B cell (primary cell): ENCODE data around the gene CCDC201. TPM values are rescaled to one million over a fixed set of nuclear protein-coding genes. Genes with fewer than 3 reads are reported as not detected.
"Not testable (repeated sequence)": the region's sequence is repeated elsewhere in the genome, so short reads cannot be mapped to it uniquely, and the experiment has no call there.

ENCODE experiments used
- ATAC-seq: fragments of 200-7000 bp; cut with Tn5 transposase; one replicate; pipeline ENCODE4 v1.10.0; 2021; ENCODE audit warnings: low read depth, mild to moderate bottlenecking, moderate number of reproducible peaks, moderate library complexity
- CTCF ChIA-PET: fragments of 350-600 bp; sonication (Branson Sonifier 250); formaldehyde crosslinking; loops from one replicate; lab custom pipeline; 2021; ENCODE audit warnings: antibody characterized with exemption, inconsistent platforms; lab: Charles Lee
- POLR2A ChIA-PET: fragments of 350-600 bp; sonication (Branson Sonifier 250); formaldehyde crosslinking; loops from one replicate; lab custom pipeline; 2021; ENCODE audit warnings: antibody characterized with exemption; lab: Charles Lee
- DNase-seq: peaks from one replicate; pipeline ENCODE4 v3.0.0; 2013
- H2AFZ ChIP-seq: 2 replicates; pipeline ENCODE4 v1.6.1; 2012; ENCODE audit warnings: mild to moderate bottlenecking, low read depth, low read length; ENCODE audit not compliant: insufficient read depth, poor library complexity, severe bottlenecking
- H3K27ac ChIP-seq, 2 donors: 1 replicate in 1 of 2; 2 replicates in 1 of 2; pipeline ENCODE4 v1.5.1; 2012 to 2013; ENCODE audit warnings: low read length in 2 of 2, mild to moderate bottlenecking in 2 of 2, moderate library complexity in 1 of 2
- H3K27me3 ChIP-seq, 4 experiments: fragments of 200-600 bp in 1 of 4; sonication (generic) in 1 of 4; replicated peaks in 1 of 4; 1 replicate in 2 of 4; 2 replicates in 2 of 4; pipeline versions ENCODE4 v1.6.1 to v1.7.0; 2013 to 2016; ENCODE audit warnings: low read length in 3 of 4, mild to moderate bottlenecking in 2 of 4, mixed read lengths in 1 of 4, moderate library complexity in 1 of 4; ENCODE audit not compliant: insufficient read depth in 4 of 4, control insufficient read depth in 3 of 4; ENCODE audit errors: control extremely low read depth in 1 of 4
- H3K36me3 ChIP-seq, 2 experiments: replicated peaks in 1 of 2; 1 replicate in 1 of 2; 2 replicates in 1 of 2; pipeline versions ENCODE4 v1.6.1 to v1.7.1; 2013; ENCODE audit warnings: low read length in 1 of 2; ENCODE audit not compliant: insufficient read depth in 2 of 2, control insufficient read depth in 1 of 2; ENCODE audit errors: control extremely low read depth in 1 of 2, extremely low read depth in 1 of 2
- H3K4me1 ChIP-seq, 2 donors: fragments of 200-600 bp in 1 of 2; sonication (generic) in 1 of 2; 1 replicate in 1 of 2; 2 replicates in 1 of 2; pipeline versions ENCODE4 v1.5.1 to v1.6.1; 2013 to 2017; ENCODE audit warnings: low read length in 2 of 2; ENCODE audit not compliant: control insufficient read depth in 2 of 2, insufficient read depth in 2 of 2
- H3K4me2 ChIP-seq: replicated peaks from 2 replicates; pipeline ENCODE3; 2012; ENCODE audit warnings: mild to moderate bottlenecking, low read depth, low read length; ENCODE audit not compliant: poor library complexity, severe bottlenecking
- H3K4me3 ChIP-seq, 5 experiments: fragments of 200-600 bp in 1 of 5; sonication (generic) in 1 of 5; 1 replicate in 3 of 5; 2 replicates in 2 of 5; pipeline versions ENCODE4 v1.5.1 to v1.7.0; 2011 to 2016; ENCODE audit warnings: low read length in 4 of 5, mild to moderate bottlenecking in 4 of 5, low read depth in 2 of 5, control low read depth in 1 of 5, moderate library complexity in 1 of 5; ENCODE audit not compliant: insufficient read depth in 1 of 5; ENCODE audit errors: control extremely low read depth in 1 of 5, extremely low read depth in 1 of 5
- H3K79me2 ChIP-seq: fragments of 200-600 bp; sonication (generic); one replicate; pipeline ENCODE4 v1.6.0; 2016; ENCODE audit warnings: low read length; ENCODE audit not compliant: control insufficient read depth, insufficient read depth
- H3K9ac ChIP-seq: fragments of 200-600 bp; sonication (generic); 2 replicates; pipeline ENCODE4 v1.6.1; 2017; ENCODE audit warnings: mild to moderate bottlenecking, low read length, moderate library complexity
- H3K9me3 ChIP-seq, 3 donors: one replicate each; pipeline versions ENCODE4 v1.6.1 to v1.7.1; 2013; ENCODE audit warnings: low read length in 2 of 3; ENCODE audit not compliant: control insufficient read depth in 2 of 3, insufficient read depth in 1 of 3; ENCODE audit errors: control extremely low read depth in 1 of 3
- H4K20me1 ChIP-seq: 2 replicates; pipeline ENCODE4 v1.6.0; 2012; ENCODE audit warnings: mild to moderate bottlenecking, low read length; ENCODE audit not compliant: insufficient read depth, control insufficient read depth, poor library complexity, severe bottlenecking
- H3K27ac Mint-ChIP-seq: one replicate; pipeline ENCODE4 v1.8.0; 2021; ENCODE audit warnings: mixed read lengths
- H3K27me3 Mint-ChIP-seq: one replicate; pipeline ENCODE4 v1.8.0; 2021; ENCODE audit warnings: mixed read lengths
- H3K4me1 Mint-ChIP-seq: one replicate; pipeline ENCODE4 v1.8.0; 2021; ENCODE audit warnings: mixed read lengths
- H3K4me3 Mint-ChIP-seq: one replicate; pipeline ENCODE4 v1.8.0; 2021; ENCODE audit warnings: mixed read lengths
- H3K9me3 Mint-ChIP-seq: one replicate; pipeline ENCODE4 v1.8.0; 2022; ENCODE audit warnings: mixed read lengths; ENCODE audit not compliant: insufficient read depth
- CTCF ChIP-seq: fragments of 200-600 bp; IDR thresholded peaks from one replicate; pipeline ENCODE4 v1.8.0; 2022; ENCODE audit warnings: antibody characterized with exemption, mild to moderate bottlenecking
- EZH2 ChIP-seq: IDR thresholded peaks from 2 replicates; pipeline ENCODE4 v1.6.1; 2012; ENCODE audit warnings: borderline replicate concordance, low read depth, mild to moderate bottlenecking, moderate library complexity, low read length; ENCODE audit not compliant: insufficient read depth, poor library complexity, severe bottlenecking
- WGBS: methylation state at CpG from one replicate; pipeline ENCODE4 v1.1.5; 2013; ENCODE audit warnings: missing lambda C conversion rate; ENCODE audit not compliant: insufficient coverage; 5-methylcytosine and 5-hydroxymethylcytosine counted together
- intact Hi-C: fragments of 100-400 bp; cut with micrococcal nuclease; formaldehyde crosslinking; loops from one replicate; pipeline ENCODE4 v1.10.0; 2022
- polyA plus RNA-seq: library from polyadenylated mRNA; depleted of rRNA; stranded (reverse); fragments of >200 nt; gene quantifications from 2 replicates; pipeline ENCODE4 v1.2.3, GENCODE V29; 2012
- total RNA-seq, 2 donors: library from RNA; stranded (reverse); fragments of 120-200 nt in 1 of 2; gene quantifications; 1 replicate in 1 of 2; 2 replicates in 1 of 2; pipeline versions ENCODE4 v1.2.3 to v1.2.4, GENCODE V29; 2013 to 2022

Gene CCDC201
- total and polyA plus RNA-seq, 2 donors (not counting 1 experiment from before 2014, with no cell fraction given): not detected

GRCh38 chr7:45812946-45813345 lies 59.9 kb downstream of the CCDC201 start:
- H3K4me1 Mint-ChIP-seq: no peaks in the 10 kb centered on the region
- no peaks in the 10 kb centered on the region for H3K27me3 ChIP-seq
- H3K27ac ChIP-seq: no peak overlapping the region
- no peak overlapping the region for H3K27ac Mint-ChIP-seq
- DNase-seq (no peak), ATAC-seq (no peak)
- H3K9me3 ChIP-seq: no peaks in the 10 kb centered on the region
- H3K36me3 ChIP-seq: no peaks in the 10 kb centered on the region
- H3K4me2 ChIP-seq: no peak overlapping the region
- POLR2A ChIA-PET: no interaction called here
- no peaks in the 10 kb centered on the region for H3K4me1 ChIP-seq
- H4K20me1 ChIP-seq: no peaks in the 10 kb centered on the region
- intact Hi-C loops: no loop called here
- H3K79me2 ChIP-seq: no peaks in the 10 kb centered on the region
- WGBS: 97% methylated on average over 24 of the region's 24 CpGs
- H3K9me3 Mint-ChIP-seq: no peaks in the 10 kb centered on the region
- TF ChIP-seq EZH2 (no peak), CTCF (no peak)
- H3K27me3 Mint-ChIP-seq: no peaks in the 10 kb centered on the region
- CTCF ChIA-PET: no interaction called here
- H3K4me3 ChIP-seq: no peak overlapping the region
- no peak overlapping the region for H2AFZ ChIP-seq
- no peak overlapping the region for H3K4me3 Mint-ChIP-seq
- no peak overlapping the region for H3K9ac ChIP-seq

- H2AFZ ChIP-seq, H3K27me3 ChIP-seq, H3K27me3 Mint-ChIP-seq, POLR2A ChIA-PET, H3K9ac ChIP-seq, H3K4me2 ChIP-seq, H3K4me1 Mint-ChIP-seq, H3K79me2 ChIP-seq, H3K36me3 ChIP-seq, H4K20me1 ChIP-seq, intact Hi-C loops, H3K4me1 ChIP-seq, H3K9me3 ChIP-seq, H3K27ac Mint-ChIP-seq, H3K4me3 Mint-ChIP-seq, H3K4me3 ChIP-seq, H3K27ac ChIP-seq, H3K9me3 Mint-ChIP-seq, ATAC-seq, CTCF ChIA-PET: not testable (repeated sequence)
- peak; percentile 8 for DNase-seq
- 96% methylated on average over 24 of the region's 26 CpGs for WGBS
These were observed 61.1 kb downstream of the CCDC201 start for GRCh38 chr7:45811652-45812234.

- H3K27ac ChIP-seq, DNase-seq, H3K4me2 ChIP-seq, ATAC-seq, intact Hi-C loops, CTCF ChIA-PET, H3K9me3 ChIP-seq, POLR2A ChIA-PET, H3K9ac ChIP-seq, H3K27ac Mint-ChIP-seq, H2AFZ ChIP-seq, H3K36me3 ChIP-seq, H3K9me3 Mint-ChIP-seq, H3K27me3 Mint-ChIP-seq, H3K4me1 Mint-ChIP-seq, H3K4me1 ChIP-seq, H4K20me1 ChIP-seq, H3K4me3 ChIP-seq, H3K4me3 Mint-ChIP-seq, H3K27me3 ChIP-seq, H3K79me2 ChIP-seq: not testable (repeated sequence)
- 97% methylated on average over 25 of the region's 28 CpGs for WGBS
These were observed 62.4 kb downstream of the CCDC201 start for GRCh38 chr7:45810451-45811005.
